Glomerular endothelial cell (primary cell): ENCODE results near the gene PPP1R16B. TPM values are rescaled to one million over a fixed set of nuclear protein-coding genes. Genes with fewer than 3 reads are reported as not detected.
"Not testable (repeated sequence)": the region's sequence is repeated elsewhere in the genome, so short reads cannot be mapped to it uniquely, and the experiment has no call there.

Experiments
- DNase-seq: peaks from one replicate; pipeline ENCODE4 v3.0.0-alpha.2; 2011; ENCODE audit warnings: low read depth, low spot score; ENCODE audit errors: extremely low read depth
- total RNA-seq: library from RNA; depleted of rRNA; stranded (reverse); fragments of >200 nt; gene quantifications from 2 replicates; pipeline ENCODE4 v1.2.3, GENCODE V29; 2015

Gene PPP1R16B
- total RNA-seq, 1 donor from 2014 or later, result 132 TPM

DNA sequence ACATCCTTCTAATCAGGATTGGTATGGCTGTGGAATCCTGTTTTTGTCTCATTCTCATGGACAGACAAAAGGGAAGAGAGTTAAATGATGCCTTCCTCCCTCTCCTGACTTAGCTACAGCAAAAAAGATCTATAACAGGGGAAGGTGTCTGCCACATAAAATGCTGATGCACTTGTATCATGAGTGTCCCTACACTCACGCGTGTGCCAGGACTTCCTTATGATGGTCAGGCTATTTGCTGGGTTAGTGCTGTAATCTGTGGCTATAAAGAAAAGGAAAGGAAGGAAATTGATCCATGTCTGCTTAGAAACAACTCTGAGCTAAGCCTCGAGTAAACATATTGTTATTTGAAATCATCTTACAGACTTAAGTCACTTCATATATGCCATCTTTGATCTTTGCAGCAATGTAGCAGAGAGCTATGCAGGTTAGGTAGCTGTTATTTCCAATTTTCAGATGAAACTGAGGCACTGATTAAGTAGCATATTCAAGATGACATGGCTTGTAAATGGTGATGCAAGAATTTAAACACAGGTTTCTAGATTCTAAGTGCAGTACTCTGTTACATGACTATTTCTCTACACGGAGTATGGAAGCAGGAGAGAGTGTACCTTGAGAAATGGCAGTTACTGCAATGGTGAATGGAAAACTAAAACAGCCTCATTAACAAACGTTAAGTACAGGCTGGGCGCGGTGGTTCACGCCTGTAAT, 148.3 kb downstream of the PPP1R16B start:
- no peak for DNase-seq

DNA sequence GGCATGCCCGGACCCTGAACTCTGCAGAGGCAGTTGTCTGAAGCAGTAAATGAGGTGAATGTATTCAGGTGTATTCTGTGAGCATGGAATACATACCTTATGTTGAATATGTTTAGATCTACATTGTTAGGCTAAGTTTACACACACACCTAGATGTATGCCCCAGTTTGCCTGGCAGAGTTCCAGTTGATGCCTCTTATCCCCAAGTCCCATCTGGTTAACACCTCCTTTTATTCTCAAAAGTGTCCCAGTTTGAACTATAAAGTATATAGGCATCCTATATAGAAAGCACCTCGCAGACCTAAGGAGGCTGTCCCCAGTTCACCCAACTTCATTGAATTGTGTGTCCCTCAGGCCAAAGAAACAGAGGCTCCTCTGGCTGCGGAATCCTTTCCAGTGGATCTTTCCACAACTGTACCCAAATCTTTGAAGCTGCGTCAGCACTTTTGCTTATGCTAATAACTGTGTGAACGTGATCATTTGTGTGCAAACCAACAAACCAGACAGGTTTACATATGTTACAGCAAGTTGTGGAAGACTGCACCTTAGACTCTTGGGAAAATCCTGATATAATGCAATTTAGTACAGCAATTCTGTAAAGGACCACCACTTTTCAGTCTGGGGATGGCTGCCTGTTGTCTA, 151.9 kb downstream of the PPP1R16B start:
- no peak for DNase-seq

DNA sequence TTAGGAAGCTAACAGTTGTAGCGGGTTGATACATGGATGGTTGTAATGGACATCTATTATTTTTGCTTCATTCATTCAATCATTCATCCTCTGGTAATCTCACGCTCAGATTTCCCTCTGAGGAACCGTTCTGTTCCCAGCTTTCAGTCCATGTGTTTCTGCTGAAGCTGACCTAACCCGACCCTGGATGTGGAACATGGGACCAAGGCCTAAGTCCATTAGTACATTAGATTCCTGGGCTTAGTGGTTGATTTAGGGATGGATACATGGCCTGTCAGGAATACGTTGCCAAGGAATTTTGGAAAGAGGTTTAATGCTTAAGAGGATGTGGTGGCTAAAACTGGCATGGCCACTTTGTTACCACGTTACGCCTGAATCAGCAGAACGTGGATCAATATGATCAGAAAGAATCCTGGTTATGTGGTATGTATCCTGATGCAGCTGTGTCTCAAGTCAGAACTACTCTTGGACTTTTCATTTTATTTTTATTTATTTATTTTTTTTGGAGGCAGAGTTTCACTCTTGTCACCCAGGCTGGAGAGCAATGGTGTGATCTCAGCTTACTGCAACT, 152.5 kb downstream of the PPP1R16B start:
- DNase-seq, result no peak

DNA sequence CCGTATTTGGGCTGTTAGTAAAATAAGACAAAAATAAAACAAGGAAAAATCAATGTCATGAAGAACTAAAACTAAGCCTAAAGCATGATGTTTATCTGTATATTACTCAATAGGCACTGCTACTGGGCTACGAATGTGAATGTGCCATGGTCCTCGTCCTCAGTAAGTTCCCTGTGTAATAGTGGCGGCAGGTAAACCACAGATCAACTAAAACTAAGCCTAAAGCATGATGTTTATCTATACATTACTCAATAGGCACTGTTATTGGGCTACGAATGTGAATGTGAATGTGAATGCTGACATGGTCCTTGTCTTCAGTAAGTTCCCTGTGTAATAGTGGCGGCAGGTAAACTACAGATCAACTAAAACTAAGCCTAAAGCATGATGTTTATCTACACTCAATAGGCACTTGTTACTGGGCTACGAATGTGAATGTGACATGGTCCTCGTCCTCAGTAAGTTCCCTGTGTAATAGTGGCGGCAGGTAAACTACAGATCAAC, 154.7 kb downstream of the PPP1R16B start:
- DNase-seq, result not testable (repeated sequence)

DNA sequence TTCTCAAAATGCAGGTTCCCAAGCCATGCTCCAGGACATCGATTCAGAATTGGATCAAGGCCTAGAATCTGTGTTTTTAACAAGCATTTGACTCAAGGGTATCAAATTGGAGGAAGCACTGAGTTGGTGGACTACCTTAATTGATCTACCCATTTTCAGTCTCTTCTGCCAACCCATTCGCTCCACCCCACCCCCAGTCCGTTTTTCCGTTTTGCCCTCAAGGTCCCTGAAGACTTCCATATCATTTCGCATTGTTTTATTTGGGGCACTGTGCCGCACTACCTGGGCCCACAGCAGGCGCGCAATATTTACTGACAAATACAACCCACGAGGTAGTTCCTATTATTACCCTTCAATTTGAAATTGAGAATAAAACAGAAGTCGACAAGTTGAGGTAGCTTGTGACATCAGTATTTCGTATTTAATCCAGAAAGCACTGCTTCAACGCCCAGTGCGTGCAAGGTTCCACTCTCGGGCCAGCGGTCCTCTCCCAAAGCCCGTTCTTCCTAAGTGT, 156.1 kb downstream of the PPP1R16B start:
- no peak for DNase-seq

DNA sequence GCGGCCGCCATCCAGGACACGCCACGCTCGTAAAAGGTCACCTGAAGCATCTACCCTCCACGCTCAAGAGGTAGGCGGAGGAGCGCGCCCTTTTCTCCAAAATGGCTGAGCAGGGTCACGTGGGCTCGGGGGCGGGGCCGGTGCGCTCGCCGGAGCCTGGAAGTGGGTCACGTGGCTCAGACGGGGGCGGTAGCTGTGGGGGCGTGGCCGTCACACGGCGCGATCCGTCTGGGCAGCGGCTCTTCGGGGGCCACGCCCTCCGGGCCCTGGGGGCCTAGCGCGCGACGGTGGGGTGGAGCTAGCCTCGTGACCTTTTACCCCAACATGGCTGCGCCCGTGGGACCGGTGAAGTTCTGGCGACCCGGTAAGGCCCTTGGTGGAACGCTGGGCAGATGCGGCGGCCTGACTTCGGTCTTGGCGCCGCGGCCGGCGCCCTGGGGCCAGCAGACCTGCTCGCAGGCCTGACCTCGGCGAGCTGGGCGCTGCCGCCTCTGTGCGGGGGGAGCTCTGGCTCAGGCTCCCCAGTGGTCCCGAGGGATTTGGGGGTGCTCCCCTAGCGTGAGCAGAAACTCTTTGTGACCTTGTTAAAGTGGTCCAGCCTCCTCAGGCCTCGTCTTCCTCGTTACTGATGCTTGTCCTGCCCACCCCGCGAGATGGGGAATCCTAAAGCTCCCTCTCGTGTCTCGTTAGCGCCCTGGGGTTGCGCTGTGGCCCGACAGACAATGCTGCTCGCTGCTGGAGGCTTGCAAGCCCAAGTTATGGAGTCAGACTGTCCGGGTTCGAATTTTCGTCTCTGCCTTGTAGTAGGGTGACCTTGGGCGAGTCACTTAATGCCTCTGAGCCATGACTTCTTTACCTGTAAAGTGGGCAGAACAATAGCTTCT, 156.8 kb downstream of the PPP1R16B start, which contains the start of gene DHX35:
DHX35 (plus strand) TSS at position 301 of the 884 bp plus-strand sequence; CDS start at position 325, 24 bp downstream.
- DNase-seq, result peak; percentile 44

DNA sequence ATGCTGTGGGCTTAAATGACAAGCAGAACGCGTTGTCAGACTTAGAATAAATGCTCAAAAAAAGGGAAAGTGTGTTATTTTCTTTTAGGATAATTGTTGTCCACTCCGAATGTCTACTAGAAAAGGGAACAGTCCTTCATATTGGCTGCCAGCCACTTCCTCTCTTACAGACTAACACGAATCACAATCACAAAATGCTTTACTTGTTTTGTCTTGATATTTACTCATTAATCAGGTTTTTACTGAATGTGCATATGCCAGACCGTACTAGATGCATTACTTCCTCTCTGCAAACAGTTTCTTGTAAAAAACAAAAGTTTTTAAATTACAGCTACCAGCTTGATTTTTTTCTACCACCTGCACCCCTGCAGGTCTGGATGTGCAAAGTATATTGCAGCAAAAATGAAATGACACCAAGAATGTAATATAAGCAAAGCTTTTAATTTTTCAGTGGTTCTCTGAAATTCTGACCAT, 157.5 kb downstream of the PPP1R16B start:
- no peak for DNase-seq

DNA sequence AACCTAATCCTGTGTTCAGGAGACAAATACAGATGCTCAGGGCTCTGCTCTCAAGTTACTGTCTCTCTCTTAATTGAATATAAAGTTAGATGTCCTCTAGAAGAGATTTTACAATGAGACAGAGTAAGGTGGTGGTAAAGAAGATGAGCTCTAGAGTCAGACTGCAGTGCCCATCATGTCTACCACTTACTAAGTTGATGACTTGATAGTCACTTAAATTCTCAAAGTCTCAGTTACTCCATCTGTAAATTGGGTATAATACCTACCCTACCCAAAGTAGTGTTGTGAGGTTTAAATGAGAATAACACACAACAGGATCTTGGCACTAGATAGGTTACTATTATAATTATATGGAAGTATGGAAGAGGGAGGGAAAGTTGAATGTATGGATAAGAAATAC, 158.2 kb downstream of the PPP1R16B start:
- DNase-seq, result no peak

DNA sequence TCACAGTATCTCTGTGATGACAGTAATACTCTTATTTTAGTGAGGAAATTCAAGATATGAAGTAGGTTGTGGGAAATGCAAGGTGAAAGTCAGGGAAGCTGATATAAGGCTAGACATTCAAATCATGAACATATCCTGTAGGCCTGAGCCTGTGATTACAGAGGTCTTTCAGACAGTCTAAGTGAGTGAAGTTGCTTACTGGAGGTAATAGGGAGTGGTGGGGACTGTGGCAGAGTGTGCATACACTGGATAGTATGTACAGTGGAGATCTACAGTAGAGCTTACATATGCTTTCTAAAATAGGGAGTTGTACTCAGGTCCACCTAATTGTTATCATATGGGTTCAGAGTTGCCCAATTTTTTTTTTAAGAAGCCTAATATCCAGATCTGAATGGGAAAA, 159.8 kb downstream of the PPP1R16B start:
- DNase-seq, result no peak

DNA sequence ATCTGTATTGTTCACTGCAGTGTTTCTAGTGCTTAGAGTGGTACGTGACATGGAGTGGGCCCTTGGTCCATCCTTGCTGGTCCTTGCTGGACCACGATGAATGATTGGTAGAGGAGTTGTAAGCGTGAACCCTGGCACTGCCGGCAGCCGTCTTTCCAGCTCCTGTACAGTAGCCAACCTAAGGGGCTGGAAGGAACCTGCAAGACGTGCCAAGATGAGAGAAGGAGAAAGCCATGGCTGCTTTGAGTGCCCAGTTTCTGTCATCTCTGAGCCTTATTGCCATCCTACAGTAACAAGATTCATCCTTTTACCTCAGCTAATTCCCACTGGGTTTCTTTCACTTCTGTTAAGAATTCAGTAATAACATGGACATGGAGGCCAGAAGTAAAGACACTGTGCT, 162.6 kb downstream of the PPP1R16B start:
- no peak for DNase-seq

DNA sequence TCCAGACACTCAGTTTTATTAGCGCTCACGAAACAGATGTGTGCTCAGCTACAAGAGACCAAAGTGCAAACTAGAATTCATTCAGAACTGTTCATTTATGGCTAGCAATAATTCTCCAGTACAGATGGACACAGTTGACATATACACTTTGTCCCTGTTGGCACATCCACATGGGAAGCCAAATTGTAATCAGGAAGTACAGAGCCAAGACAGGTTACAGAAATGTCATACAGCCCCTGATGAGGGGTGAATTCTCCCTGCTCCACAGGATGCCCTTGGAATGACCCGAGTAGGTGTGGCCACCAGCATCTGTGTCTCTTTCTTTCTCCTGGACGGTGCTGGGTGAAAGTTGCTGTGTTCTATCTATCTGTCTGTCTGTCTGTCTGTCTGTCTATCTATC, 164.2 kb downstream of the PPP1R16B start:
- no peak for DNase-seq

DNA sequence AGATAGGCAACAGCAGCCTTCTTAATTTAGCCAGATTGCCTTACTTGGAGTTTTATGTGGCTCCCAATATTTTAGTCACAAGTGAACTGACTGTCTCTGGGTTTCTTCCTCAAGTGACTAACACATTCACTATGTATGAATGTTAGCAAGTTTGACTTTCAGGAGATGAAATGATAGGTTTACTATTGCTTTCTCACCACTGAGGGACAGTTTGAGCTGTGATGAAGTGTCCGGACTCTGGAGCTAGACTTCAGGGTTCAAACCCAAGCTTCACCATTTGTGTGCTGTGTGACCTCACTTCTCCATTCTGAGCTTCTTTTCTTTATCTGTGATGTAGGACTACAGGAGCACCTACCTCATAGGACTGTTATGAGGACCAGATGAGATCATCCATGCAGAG, 164.8 kb downstream of the PPP1R16B start:
- DNase-seq, result no peak

Other genes starting within 250 kb of the PPP1R16B start
- gene ADIG, start 224.5 kb upstream of the PPP1R16B start, total RNA-seq, result not detected in 2 replicates
- 0.34 TPM in 1 of 2 replicates, not detected in the other for gene ARHGAP40, start 203.9 kb upstream of the PPP1R16B start, total RNA-seq
- not detected in 2 replicates for gene SLC32A1, start 81.2 kb upstream of the PPP1R16B start, total RNA-seq
- 9.7 and 11.0 TPM in 2 replicates for gene ACTR5, start 57.2 kb upstream of the PPP1R16B start, total RNA-seq
- 11.7 and 13.5 TPM in 2 replicates for gene FAM83D, start 120.7 kb downstream of the PPP1R16B start, total RNA-seq
- gene DHX35, start 156.6 kb downstream of the PPP1R16B start, total RNA-seq, result 7.2 and 9.0 TPM in 2 replicates